ENCODE measurements around the gene DUSP5.

The DUSP5 gene

DNA sequence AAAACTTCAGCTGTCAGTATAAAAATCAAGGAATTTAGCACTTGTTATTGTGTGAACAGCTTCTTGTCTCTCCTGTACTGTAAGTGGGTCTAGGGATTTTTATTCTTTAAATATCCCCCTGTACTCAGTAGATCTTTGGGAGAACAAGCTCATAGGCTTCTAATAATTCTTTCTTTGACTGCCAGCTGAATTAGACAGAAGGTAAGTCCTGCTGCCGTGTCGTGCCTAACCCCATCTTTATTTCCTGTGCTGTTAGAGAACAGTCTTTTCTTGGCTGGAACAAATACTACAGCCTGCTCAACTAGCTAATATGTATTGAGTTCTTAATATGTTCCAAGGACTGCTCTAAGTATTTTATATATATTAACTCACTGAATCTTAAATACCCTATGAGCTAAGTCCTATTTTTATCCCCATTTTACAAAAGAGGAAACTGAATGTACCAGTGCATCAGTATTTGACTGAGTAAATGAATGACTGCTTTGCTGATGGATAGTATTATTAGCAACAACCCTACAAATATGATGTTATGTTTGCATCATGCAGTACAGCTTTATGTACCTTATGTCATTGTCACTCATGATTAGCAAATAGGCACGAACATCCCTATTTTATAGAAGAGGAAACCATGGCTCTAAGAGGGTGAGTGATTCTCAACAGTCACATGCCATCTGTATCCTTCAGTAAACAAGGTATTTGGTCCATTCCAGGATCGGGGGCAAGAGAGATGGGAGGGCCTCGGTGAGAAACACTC is 5.5 kb upstream of the DUSP5 start:
- no peak for DNase-seq (ENCODE audit: low spot score in 2 of 2)
- no peak overlapping the region for H3K4me3 Mint-ChIP-seq
- no peak overlapping the region for H3K27ac Mint-ChIP-seq

DNA sequence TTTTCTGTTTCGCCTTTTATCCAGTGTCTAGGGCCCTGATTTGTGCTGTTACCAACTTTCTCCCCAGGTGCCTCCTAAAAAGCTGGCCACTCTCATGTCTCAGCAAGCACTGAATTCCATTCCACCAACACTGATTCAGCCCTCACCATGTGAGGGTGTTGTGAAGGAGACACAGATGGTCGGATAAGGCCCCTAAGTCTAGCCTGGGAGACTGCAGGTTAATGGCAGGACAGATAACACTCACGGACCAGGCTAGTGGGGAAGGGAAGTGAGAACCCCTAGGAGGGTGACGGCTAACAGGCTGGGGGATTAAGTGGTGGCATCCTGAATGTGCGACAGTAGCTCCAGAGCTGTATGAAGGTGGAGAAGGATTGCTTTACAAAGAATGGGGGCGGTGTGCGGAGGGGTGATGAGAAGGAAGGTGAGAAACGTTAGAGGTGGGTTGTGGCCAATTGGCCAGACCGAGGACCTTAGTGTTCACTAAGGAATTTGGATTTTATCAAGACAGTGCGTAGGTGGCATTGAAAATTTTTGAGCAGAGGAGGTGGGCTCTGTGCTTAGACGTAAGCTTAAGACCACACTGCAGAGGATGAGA is 3.8 kb upstream of the DUSP5 start:
- DNase-seq (ENCODE audit: low spot score in 2 of 2) (no peak), ATAC-seq (no peak)
- peaks cover 47% of the 10 kb centered on the region for H3K36me3 Mint-ChIP-seq
- H3K9me3 Mint-ChIP-seq, result no peaks in the 10 kb centered on the region
- peaks cover 33% of the 10 kb centered on the region for H3K4me1 Mint-ChIP-seq
- H3K4me3 Mint-ChIP-seq, result peak overlapping the region; percentile 99
- H3K27ac Mint-ChIP-seq, result peak overlapping the region; percentile 24

More for the DNA sequence above, 5.5 kb upstream of the DUSP5 start:
- no peak for ATAC-seq
- peaks cover 43% of the 10 kb centered on the region for H3K4me1 Mint-ChIP-seq
- H3K36me3 Mint-ChIP-seq, result peaks cover 34% of the 10 kb centered on the region
- H3K9me3 Mint-ChIP-seq, result no peaks in the 10 kb centered on the region

DNA sequence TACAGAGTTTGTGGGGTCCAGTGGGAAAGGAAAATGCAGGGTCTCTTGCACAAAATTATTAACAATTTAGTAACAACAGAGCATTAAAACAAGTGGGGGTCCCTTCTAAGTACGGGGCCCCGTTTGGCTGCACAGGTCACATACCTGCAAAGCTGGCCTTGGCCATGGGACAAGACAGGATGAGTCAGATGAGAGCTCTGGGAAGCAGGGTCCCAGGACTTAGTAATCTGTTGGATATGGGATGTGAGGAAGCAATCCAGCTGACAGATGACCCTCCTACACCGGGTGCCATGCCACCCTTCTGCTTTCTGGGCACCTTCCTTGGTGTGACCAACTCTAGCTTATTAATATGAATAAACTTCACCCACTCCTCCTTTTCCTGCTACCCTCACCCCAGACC is 3.2 kb upstream of the DUSP5 start:
- Mint-ChIP-seq H3K4me1 (peaks cover 33% of the 10 kb centered on the region), H3K36me3 (peaks cover 53% of the 10 kb centered on the region), H3K9me3 (no peaks in the 10 kb centered on the region), H3K4me3 (peak overlapping the region; percentile 99), H3K27ac (no peak overlapping the region)
- ATAC-seq (no peak), DNase-seq (ENCODE audit: low spot score in 2 of 2) (no peak)

DNA sequence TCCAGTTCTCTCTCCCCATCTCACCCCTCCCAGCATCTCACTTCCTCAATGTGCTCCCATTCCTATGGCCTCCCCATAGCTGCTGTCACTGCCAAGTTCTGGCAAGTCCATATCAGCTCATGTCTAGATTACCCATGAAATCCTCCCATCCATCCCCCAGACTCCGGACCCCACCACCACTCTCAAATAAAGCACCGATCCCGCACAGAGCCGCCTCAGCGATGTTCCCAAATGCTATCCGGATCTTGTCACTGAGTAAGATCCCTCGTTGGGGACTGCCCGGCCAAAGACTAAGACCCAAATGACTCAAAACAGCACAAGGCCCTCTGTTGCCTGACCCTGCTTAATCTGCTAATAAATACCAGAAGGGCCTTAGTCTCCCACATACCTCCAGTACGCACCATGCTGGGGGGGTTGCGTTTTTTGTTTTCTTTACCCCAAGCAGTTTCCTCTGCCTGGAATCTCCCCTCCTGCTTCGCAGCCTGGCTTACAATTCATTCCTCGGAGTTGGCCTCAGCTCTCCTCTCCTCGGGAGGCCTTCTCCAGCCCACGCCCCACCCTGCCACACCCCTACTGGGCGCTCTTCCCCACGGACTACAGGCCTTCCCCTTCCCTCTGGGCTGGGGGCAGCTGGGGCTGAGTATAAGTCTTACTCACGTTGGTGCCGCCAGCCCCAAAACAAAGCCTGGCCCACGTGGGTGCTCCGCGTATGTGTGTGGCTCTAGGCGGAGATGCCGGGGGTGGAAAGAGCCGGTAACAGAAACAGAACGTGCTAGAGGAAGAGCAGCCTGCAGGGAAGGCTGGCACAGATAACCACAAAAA is 1.8 kb upstream of the DUSP5 start:
- Mint-ChIP-seq H3K27ac (peak overlapping the region; percentile 93), H3K4me1 (peaks cover 40% of the 10 kb centered on the region), H3K9me3 (no peaks in the 10 kb centered on the region), H3K4me3 (peak overlapping the region; percentile 99), H3K36me3 (peaks cover 67% of the 10 kb centered on the region)
- DNase-seq (ENCODE audit: low spot score in 2 of 2) (no peak), ATAC-seq (peak; percentile 16)

DNA sequence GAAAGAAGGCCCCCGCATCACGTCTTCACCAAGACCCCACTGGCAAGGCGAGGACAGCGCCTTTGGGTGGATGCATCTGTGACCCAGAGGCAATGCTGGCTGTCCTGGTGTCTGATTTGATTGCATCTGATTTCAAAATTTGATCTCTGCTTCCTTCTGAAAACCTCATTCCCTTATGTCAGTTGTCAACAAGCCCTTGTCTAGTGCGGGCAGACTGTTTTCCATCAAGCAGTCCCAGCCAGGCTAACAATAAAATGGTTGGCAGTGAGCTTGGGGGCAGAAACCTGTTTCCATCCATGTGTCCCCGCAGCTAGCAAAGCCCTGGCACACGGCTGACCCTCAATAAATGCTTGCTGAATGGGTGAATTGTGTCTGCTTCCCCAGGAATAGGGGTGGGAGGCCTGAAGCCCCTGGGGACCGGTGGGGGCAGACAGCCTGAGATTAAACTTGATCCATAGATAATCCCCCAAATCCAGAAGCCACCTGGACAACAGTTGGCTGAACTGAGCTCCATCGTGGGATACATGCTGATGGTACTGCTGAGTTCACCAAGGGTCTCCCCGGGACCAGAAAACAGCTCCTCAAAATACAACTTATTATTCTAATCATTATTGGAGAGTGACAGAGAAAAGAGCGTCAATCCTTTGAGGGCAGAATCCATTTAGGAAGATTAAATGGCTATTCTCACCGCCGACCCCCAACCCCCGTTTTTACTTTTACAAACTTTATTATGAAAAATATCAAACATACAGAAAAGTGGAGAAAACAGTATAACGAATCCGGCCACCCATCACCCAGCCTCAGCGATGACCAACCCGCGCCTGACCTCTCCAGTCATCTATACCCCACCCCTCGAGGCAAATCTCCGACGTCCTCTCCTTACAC is 912 bp upstream of the DUSP5 start:
- Mint-ChIP-seq H3K4me3 (peak overlapping the region; percentile 99), H3K4me1 (peaks cover 48% of the 10 kb centered on the region), H3K27ac (peak overlapping the region; percentile 93), H3K9me3 (no peaks in the 10 kb centered on the region), H3K36me3 (peaks cover 76% of the 10 kb centered on the region)
- no peak for ATAC-seq
- no peak for DNase-seq (ENCODE audit: low spot score in 2 of 2)

DNA sequence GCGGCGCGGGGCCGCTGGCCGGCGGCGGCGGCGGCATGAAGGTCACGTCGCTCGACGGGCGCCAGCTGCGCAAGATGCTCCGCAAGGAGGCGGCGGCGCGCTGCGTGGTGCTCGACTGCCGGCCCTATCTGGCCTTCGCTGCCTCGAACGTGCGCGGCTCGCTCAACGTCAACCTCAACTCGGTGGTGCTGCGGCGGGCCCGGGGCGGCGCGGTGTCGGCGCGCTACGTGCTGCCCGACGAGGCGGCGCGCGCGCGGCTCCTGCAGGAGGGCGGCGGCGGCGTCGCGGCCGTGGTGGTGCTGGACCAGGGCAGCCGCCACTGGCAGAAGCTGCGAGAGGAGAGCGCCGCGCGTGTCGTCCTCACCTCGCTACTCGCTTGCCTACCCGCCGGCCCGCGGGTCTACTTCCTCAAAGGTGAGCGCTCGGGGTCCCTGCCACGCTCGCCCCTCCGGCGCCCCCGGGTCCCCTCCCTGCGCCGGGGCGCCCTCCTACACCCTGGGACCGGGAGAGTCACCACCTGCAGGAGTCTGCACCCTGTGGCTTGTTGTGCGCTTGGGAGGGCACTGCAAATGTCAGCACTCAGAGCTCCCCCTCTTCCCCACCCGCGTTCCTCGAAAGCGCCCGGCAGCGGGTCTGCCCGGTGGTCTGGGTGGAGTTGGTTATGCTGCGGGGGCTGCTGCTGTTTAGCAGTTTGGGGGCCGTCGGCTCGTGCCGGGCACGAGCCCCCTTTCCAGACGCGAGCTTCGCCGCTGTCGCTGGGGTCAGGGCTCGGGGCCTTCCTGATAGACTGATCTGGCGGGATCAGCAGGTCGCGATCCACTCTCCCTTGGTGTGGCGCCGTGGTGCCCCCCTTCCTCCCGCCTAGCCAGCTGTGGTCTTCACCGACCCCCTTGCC is 627 bp downstream of the DUSP5 start:
- H3K4me1 Mint-ChIP-seq, result peaks cover 59% of the 10 kb centered on the region
- ATAC-seq, result peak; percentile 48
- peak overlapping the region; percentile 98 for H3K27ac Mint-ChIP-seq
- DNase-seq (ENCODE audit: low spot score in 2 of 2), result peak; percentile 54 to 81
- no peaks in the 10 kb centered on the region for H3K9me3 Mint-ChIP-seq
- H3K4me3 Mint-ChIP-seq, result peak overlapping the region; percentile 99
- H3K36me3 Mint-ChIP-seq, result peaks cover 91% of the 10 kb centered on the region

DNA sequence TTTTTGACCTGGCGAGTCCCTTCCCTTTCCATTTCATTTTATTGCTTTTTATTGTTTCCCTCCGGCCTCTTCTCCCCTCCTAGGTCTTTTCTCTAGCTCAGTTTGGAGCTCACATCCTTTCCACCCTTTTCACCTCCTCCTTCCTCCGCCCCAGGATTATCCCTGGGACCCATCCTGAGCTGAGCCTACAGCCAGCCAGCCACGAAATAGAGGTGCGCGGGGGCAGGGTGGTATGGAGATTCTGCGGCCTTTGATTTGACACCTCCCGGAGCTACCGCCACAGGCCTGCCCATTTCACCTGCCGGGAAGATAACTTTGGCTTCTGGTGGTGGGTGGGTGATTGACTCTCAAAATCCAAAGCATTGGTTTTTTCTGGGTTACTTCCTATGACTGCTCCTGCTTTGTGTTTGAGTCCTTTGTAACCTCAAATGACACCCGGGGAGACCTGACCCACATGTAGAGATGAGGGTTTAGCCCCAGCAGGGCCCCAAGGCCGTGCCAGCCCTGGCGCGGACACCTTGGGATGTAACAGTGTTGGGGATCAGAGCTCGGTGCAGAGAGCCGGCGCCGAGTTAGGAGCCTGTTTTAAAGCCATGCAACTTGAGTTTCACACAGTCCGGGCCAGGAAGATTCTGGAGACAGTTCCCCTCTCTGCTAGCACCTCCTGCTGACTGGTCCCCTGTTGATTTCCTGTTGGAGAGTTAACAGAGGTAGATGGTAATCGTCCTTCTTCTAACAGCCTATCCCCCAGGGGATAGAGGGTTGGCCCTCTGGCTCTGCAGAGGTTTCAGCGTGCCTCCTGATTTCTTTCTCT is 1.5 kb downstream of the DUSP5 start:
- Mint-ChIP-seq H3K4me3 (peak overlapping the region; percentile 99), H3K36me3 (peaks cover 94% of the 10 kb centered on the region), H3K27ac (peak overlapping the region; percentile 98), H3K4me1 (peaks cover 59% of the 10 kb centered on the region), H3K9me3 (no peaks in the 10 kb centered on the region)
- ATAC-seq (peak; percentile 20), DNase-seq (ENCODE audit: low spot score in 2 of 2) (peak in 1 of 2 donors; percentile 81)

DNA sequence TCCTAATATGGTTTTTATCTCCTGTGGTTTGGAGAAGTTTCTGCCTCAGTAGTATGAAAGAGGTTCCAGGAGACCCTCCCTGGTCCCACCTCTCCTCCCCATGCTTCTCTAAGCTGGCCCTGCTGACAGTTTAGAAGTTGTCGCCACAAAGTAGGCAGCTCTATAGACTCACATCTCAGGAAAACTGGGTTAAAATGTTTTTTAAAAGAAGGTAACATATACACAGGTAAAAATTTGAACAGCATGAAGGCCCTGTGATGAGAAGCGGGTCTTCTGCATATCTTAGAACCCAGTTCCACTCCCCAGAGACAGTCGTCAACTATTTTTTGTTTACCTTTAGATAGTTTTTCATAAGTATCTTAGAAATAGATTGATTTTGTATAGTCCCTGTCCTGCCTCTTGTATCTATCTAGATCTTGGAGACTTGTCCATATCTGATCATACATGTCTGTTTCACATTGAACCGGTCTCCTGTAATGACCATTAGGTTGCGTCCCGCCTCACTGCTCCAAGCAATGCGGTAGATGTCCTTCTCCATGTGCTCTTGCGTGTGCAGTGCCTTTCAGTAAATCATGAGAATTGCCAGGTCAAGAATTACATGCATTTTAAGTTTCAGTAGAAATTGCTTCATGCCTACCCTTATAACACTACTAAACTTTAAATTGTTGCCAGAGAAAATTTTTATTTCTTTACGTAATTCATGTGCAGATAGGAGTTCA is 2.2 kb downstream of the DUSP5 start:
- no peak for ATAC-seq
- Mint-ChIP-seq H3K36me3 (peaks cover 94% of the 10 kb centered on the region), H3K4me1 (peaks cover 63% of the 10 kb centered on the region), H3K9me3 (no peaks in the 10 kb centered on the region), H3K27ac (peak overlapping the region; percentile 98), H3K4me3 (peak overlapping the region; percentile 99)
- no peak for DNase-seq (ENCODE audit: low spot score in 2 of 2)

DNA sequence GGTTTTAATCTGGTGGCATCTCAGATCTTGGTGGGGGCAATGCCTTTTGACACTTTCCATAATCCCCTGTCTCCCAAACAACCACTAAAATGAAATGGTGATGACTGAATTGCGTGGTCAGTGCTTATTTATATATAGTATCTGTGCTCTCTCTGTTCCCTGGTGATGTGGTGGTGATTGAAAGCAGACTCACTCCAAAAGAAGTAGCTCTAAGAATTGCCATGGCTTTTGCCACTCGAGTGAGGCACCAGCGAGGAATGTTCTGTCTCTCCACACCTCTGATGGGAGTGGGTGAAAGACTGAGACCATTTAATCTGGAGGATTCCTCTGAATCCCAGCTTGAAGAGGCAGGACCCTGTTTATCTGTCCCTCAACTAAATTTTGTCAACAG is 2.8 kb downstream of the DUSP5 start:
- Mint-ChIP-seq H3K4me3 (peak overlapping the region; percentile 99), H3K27ac (peak overlapping the region; percentile 98), H3K4me1 (peaks cover 67% of the 10 kb centered on the region), H3K36me3 (peaks cover 95% of the 10 kb centered on the region), H3K9me3 (no peaks in the 10 kb centered on the region)
- DNase-seq (ENCODE audit: low spot score in 2 of 2), result no peak
- ATAC-seq, result no peak

DNA sequence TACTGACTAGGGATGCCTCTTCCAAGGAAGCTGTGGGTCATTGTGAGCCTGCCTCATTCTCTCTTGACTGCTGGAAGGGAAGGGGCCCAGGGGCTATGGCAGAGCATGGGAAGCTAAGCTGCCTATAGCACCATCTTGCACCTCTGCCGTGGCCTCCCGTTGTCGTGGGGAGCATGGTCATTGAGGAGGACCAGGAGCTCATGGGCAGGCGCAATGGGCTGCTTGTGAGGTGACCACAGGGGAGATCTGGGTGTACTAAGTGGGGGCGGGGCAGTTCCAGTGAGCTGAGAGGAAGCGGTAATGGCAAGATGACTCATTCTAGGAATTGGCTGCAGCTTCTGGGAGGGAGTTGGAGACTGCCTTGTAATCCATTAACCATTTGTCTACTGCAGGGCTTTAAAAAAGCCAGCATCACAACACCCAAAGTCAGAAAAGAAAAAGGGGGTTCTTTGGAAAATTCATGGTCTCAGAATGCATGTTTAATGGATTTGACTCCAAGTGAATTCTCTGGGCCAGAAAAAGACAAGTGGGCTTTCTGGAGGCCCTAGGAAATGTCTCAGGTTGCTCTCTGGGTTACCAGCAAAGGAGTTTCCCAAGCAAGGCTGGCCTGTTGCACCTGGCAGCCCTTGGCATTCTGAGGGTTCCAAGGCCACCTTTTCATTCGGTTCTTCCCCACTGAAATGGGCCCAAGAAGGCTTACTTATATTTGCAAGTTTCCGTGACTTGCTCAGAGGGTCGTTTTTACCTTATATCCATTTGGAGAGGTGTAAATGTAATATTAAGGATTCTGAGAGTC is 3.6 kb downstream of the DUSP5 start:
- DNase-seq (ENCODE audit: low spot score in 2 of 2), result peak; percentile 62 to 91
- peak overlapping the region; percentile 98 for H3K27ac Mint-ChIP-seq
- H3K4me3 Mint-ChIP-seq, result peak overlapping the region; percentile 99
- ATAC-seq, result peak; percentile 17
- H3K36me3 Mint-ChIP-seq, result peaks cover 95% of the 10 kb centered on the region
- H3K4me1 Mint-ChIP-seq, result peaks cover 67% of the 10 kb centered on the region
- H3K9me3 Mint-ChIP-seq, result no peaks in the 10 kb centered on the region

DNA sequence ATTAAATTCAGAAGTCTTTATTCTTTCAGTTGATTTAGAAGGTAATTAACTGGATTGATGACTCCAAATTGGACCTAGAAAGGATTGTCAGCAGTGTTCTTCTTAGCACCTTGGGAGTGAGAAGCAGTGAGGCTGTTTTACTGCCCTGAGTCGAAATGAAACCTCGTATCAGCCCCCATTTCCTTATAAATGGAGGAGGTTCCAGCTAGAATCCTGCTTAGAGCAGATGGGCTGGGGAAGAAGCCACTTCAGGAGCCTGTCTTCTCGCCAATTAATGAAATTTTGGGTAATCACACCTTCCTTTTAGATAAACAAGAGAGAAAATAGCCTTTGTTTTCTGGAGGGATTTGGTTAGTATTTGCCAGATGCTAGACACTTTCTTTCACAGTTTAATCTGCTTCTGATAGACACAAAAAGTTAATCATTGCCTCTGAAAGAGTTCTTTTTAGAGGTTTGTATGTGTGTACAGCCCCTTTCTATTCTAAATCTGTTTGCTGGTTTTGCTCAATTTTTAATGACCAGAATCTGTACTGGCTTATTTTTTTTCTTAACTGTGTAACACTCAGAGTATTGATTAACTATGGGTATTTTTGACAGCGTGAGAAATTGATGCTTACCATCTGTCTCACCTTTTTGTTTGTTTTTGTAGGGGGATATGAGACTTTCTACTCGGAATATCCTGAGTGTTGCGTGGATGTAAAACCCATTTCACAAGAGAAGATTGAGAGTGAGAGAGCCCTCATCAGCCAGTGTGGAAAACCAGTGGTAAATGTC is 4.6 kb downstream of the DUSP5 start:
- DNase-seq (ENCODE audit: low spot score in 2 of 2), result no peak
- Mint-ChIP-seq H3K36me3 (peaks cover 96% of the 10 kb centered on the region), H3K9me3 (no peaks in the 10 kb centered on the region), H3K4me1 (peaks cover 70% of the 10 kb centered on the region), H3K27ac (peak overlapping the region; percentile 98), H3K4me3 (peak overlapping the region; percentile 99)
- ATAC-seq, result no peak

DNA sequence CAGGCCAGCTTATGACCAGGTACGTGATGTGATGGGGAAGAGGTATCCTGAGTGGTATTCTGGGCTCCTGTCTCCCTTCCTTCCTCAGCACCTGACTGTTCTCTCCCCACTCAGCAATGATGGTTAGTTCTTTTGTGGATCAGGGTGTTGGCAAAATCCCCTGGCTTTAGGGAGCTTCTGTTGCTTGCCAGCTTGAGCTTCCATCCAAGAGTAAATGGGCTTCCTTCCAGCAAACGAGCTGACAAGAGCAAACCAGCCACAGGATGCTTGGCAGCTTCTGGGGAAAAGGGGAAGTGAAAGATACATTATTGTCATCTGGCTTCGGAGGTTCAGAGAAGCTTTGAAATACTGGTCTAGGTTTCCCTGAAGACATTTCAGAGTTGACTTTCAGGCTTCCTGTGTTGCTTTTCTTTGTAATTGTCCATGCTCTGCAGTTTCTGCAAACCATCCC is 5.2 kb downstream of the DUSP5 start:
- Mint-ChIP-seq H3K4me1 (peaks cover 76% of the 10 kb centered on the region), H3K36me3 (peaks cover 97% of the 10 kb centered on the region), H3K9me3 (no peaks in the 10 kb centered on the region), H3K4me3 (peak overlapping the region; percentile 99), H3K27ac (peak overlapping the region; percentile 98)
- ATAC-seq (no peak), DNase-seq (ENCODE audit: low spot score in 2 of 2) (no peak)
